HCT116 (cell line): ENCODE results near the gene CPT1C. TPM values are rescaled to one million over a fixed set of nuclear protein-coding genes. Genes with fewer than 3 reads are reported as not detected.

Experiments used
- ATAC-seq: fragments of 200-7000 bp; cut with Tn5 transposase; 2 replicates; pipeline ENCODE4 v1.9.1; 2020; ENCODE audit warnings: mild to moderate bottlenecking, moderate library complexity
- BruUV-seq: library from RNA; stranded (reverse); fragments of 400-500 nt; replicated peaks from 2 replicates; lab custom pipeline; 2021; lab: Mats Ljungman, UMichigan
- CTCF ChIA-PET: fragments of 300-600 bp; sonication (Branson Sonifier 250); formaldehyde crosslinking; loops from one replicate; lab custom pipeline; 2021; ENCODE audit warnings: antibody characterized with exemption; lab: Charles Lee
- POLR2A ChIA-PET: fragments of 300-600, 350-600 bp; sonication (Branson Sonifier 250); formaldehyde crosslinking; loops from one replicate; lab custom pipeline; 2021; ENCODE audit warnings: antibody characterized with exemption; lab: Charles Lee
- RAD21 ChIA-PET, 2 experiments: fragments of 300-600 bp; sonication (Branson Sonifier 250); formaldehyde crosslinking; loops; one replicate each; lab custom pipeline; 2023; ENCODE audit warnings: low total read pairs in 2 of 2; ENCODE audit not compliant: uncharacterized antibody in 2 of 2, unreplicated experiment in 2 of 2, low non-redundant PET in 1 of 2; lab: Charles Lee
- DNase-seq: peaks from one replicate; pipeline ENCODE4 v3.0.0-alpha.2; 2010; ENCODE audit warnings: low read depth, low spot score
- H2AFZ ChIP-seq: fragments of 200-600 bp; shearing (Covaris generic), sonication (generic); 2 replicates; pipeline ENCODE4 v1.6.1; 2017; ENCODE audit warnings: low read depth, mixed run types, mixed read lengths, antibody characterized with exemption, low read length; ENCODE audit not compliant: poor library complexity, severe bottlenecking
- H3K27ac ChIP-seq: 2 replicates; pipeline ENCODE4 v1.5.1; 2012; ENCODE audit warnings: low read depth, low read length
- H3K27me3 ChIP-seq: fragments of 200-600 bp; sonication (generic); 2 replicates; pipeline ENCODE4 v1.6.1; 2016; ENCODE audit warnings: mixed run types, low read length, mixed read lengths; ENCODE audit not compliant: insufficient read depth
- H3K36me3 ChIP-seq, 2 experiments: fragments of 200-500 bp in 1 of 2; fragments of 200-600 bp in 1 of 2; sonication (Bioruptor generic) in 1 of 2; sonication (generic) in 1 of 2; 2 replicates each; pipeline versions ENCODE4 v1.5.1 to v1.6.1; 2014 to 2016; ENCODE audit warnings: low read length in 2 of 2, inconsistent platforms in 1 of 2, mixed read lengths in 1 of 2, mixed run types in 1 of 2; ENCODE audit not compliant: insufficient read depth in 2 of 2, control insufficient read depth in 1 of 2
- H3K4me1 ChIP-seq, 2 experiments: fragments of 200-600 bp in 1 of 2; sonication (generic) in 1 of 2; 2 replicates each; pipeline versions ENCODE4 v1.5.1 to v1.6.1; 2012 to 2017; ENCODE audit warnings: low read length in 2 of 2, inconsistent platforms in 1 of 2, mild to moderate bottlenecking in 1 of 2, mixed read lengths in 1 of 2, mixed run types in 1 of 2, moderate library complexity in 1 of 2; ENCODE audit not compliant: insufficient read depth in 2 of 2, control insufficient read depth in 1 of 2
- H3K4me2 ChIP-seq: fragments of 200-600 bp; sonication (generic); 2 replicates; pipeline ENCODE4 v1.6.1; 2017; ENCODE audit warnings: mixed run types, low read length, mixed read lengths
- H3K4me3 ChIP-seq, 2 experiments: fragments of 200-600 bp in 1 of 2; sonication (generic) in 1 of 2; replicated peaks in 1 of 2; 2 replicates each; pipeline ENCODE4 v1.5.1; 2011 to 2016; ENCODE audit warnings: low read length in 2 of 2, control low read depth in 1 of 2, low read depth in 1 of 2, mild to moderate bottlenecking in 1 of 2, mixed read lengths in 1 of 2, mixed run types in 1 of 2
- H3K79me2 ChIP-seq: fragments of 200-600 bp; sonication (generic); 2 replicates; pipeline ENCODE4 v1.6.1; 2017; ENCODE audit warnings: mild to moderate bottlenecking, mixed run types, low read length, moderate library complexity, mixed read lengths; ENCODE audit not compliant: insufficient read depth
- H3K9ac ChIP-seq: fragments of 200-600 bp; sonication (generic); 2 replicates; pipeline ENCODE4 v1.6.1; 2016; ENCODE audit warnings: low read length, mixed read lengths
- H3K9me2 ChIP-seq: fragments of 200-600 bp; sonication (generic), shearing (Covaris generic); 2 replicates; pipeline ENCODE4 v1.6.1; 2017; ENCODE audit warnings: mixed run types, mild to moderate bottlenecking, moderate library complexity; ENCODE audit not compliant: insufficient read depth
- H3K9me3 ChIP-seq, 2 experiments: fragments of 200-500 bp in 1 of 2; fragments of 200-600 bp in 1 of 2; sonication (Bioruptor generic) in 1 of 2; sonication (generic) in 1 of 2; 2 replicates each; pipeline ENCODE4 v1.6.1; 2014 to 2017; ENCODE audit warnings: low read length in 2 of 2, mixed read lengths in 2 of 2, inconsistent platforms in 1 of 2, low read depth in 1 of 2, mild to moderate bottlenecking in 1 of 2, mixed run types in 1 of 2, moderate library complexity in 1 of 2; ENCODE audit not compliant: control insufficient read depth in 1 of 2, insufficient read depth in 1 of 2
- H4K20me1 ChIP-seq: fragments of 200-600 bp; sonication (generic), shearing (Covaris generic); 2 replicates; pipeline ENCODE4 v1.6.1; 2017; ENCODE audit warnings: mixed run types, mild to moderate bottlenecking, moderate library complexity; ENCODE audit not compliant: insufficient read depth
- CBX3 ChIP-seq: IDR thresholded peaks from 2 replicates; pipeline ENCODE4 v1.6.1; 2012; ENCODE audit warnings: low read depth
- CTCF ChIP-seq, 3 experiments: fragments of 200-600 bp in 1 of 3; sonication (generic) in 1 of 3; IDR thresholded peaks in 2 of 3; conservative IDR thresholded peaks in 1 of 3; 2 replicates each; pipeline ENCODE4 v1.5.1; 2012 to 2017; ENCODE audit warnings: low read depth in 2 of 3, low read length in 2 of 3, antibody characterized with exemption in 1 of 3, borderline replicate concordance in 1 of 3, control low read depth in 1 of 3, mild to moderate bottlenecking in 1 of 3, mixed read lengths in 1 of 3, mixed run types in 1 of 3, moderate library complexity in 1 of 3; ENCODE audit not compliant: insufficient read depth in 1 of 3
- RAD21 ChIP-seq: IDR thresholded peaks from 2 replicates; pipeline ENCODE4 v1.6.1; 2012; ENCODE audit warnings: low read depth, mild to moderate bottlenecking
- ZBTB33 ChIP-seq: IDR thresholded peaks from 2 replicates; pipeline ENCODE4 v1.6.1; 2011; ENCODE audit warnings: mild to moderate bottlenecking, low read length, moderate library complexity; ENCODE audit not compliant: insufficient replicate concordance; ENCODE audit errors: extremely low read depth
- intact Hi-C: fragments of 100-400 bp; cut with micrococcal nuclease; formaldehyde crosslinking; loops from 2 replicates; pipeline ENCODE4 v1.10.0; 2022
- total RNA-seq: library from RNA; stranded (reverse); gene quantifications from one replicate; pipeline ENCODE4 v1.2.1, GENCODE V29; 2021; ENCODE audit not compliant: unreplicated experiment

CPT1C gene
- total RNA-seq, 1 experiment from 2014 or later = 12.0 TPM

- RAD21 ChIA-PET = no interaction called here
- Histone ChIP-seq H3K36me3 (peaks cover 29 to 45% of the 10 kb centered on the region in 2 experiments), H3K4me2 (peak overlapping the region; percentile 58), H2AFZ (no peak overlapping the region), H3K4me3 (no peak overlapping the region), H3K9me3 (no peaks in the 10 kb centered on the region), H3K79me2 (peaks cover 83% of the 10 kb centered on the region), H3K9ac (peak overlapping the region; percentile 27; the same call in 1 of the 2 replicates), H3K27me3 (no peaks in the 10 kb centered on the region), H3K9me2 (no peaks in the 10 kb centered on the region), H3K27ac (peak overlapping the region; percentile 34), H3K4me1 (peaks cover 21 to 34% of the 10 kb centered on the region in 2 experiments), H4K20me1 (peaks cover 38% of the 10 kb centered on the region; the same call in 1 of the 2 replicates)
- TF ChIP-seq CBX3 = no peak
- peak; percentile 82 for TF ChIP-seq RAD21
- peak; percentile 71 to 99 (median 97) for TF ChIP-seq CTCF (IDR thresholded peaks at IDR 0.05 in 2 of 3, conservative IDR thresholded peaks at IDR 0.05 in 1 of 3; ENCODE audit: borderline replicate concordance in 1 of 3, insufficient read depth in 1 of 3, low read depth in 2 of 3, low read length in 2 of 3)
- no peak for TF ChIP-seq ZBTB33
- DNase-seq = peak; percentile 56
- POLR2A ChIA-PET = interaction anchor here (0.6 to 1.1 kb wide), 2 partner anchors 37 to 42 kb away, joined by 3 read pairs; no protein-coding TSS in a partner anchor
- intact Hi-C loops = no loop called here
- ATAC-seq = peak; percentile 10
- CTCF ChIA-PET = interaction anchor here (0.6 to 1.5 kb wide), 11 partner anchors 8 to 672 kb away, joined by 3 to 5 read pairs (median 3); partner anchors contain the start of genes CPT1C, PRRG2 and RRAS
- BruUV-seq = no TSS peak
Observed at GRCh38 chr19:49680421-49681351, 10.2 kb upstream of the CPT1C start.
